H9 (cell line): ENCODE data around the gene NSF. TPM values are rescaled to one million over a fixed set of nuclear protein-coding genes. Genes with fewer than 3 reads are reported as not detected.

ENCODE experiments used
- DNase-seq: peaks from one replicate; pipeline ENCODE4 v3.0.0-alpha.2; 2017
- H2AFZ ChIP-seq: one replicate; pipeline ENCODE4 v1.6.1; 2013; ENCODE audit warnings: mild to moderate bottlenecking, low read length, control low read depth, moderate library complexity
- H2AK5ac ChIP-seq: 2 replicates; pipeline ENCODE4 v1.6.1; 2013; ENCODE audit warnings: low read length, control low read depth, mixed read lengths; ENCODE audit not compliant: insufficient read length
- H2BK120ac ChIP-seq: one replicate; pipeline ENCODE4 v1.6.1; 2013; ENCODE audit warnings: low read depth, mild to moderate bottlenecking, low read length, control low read depth, inconsistent platforms; ENCODE audit not compliant: poor library complexity, severe bottlenecking
- H2BK12ac ChIP-seq: 2 replicates; pipeline ENCODE4 v1.6.1; 2013; ENCODE audit warnings: low read length, control low read depth, mixed read lengths, low read depth; ENCODE audit not compliant: insufficient read length
- H2BK15ac ChIP-seq: 2 replicates; pipeline ENCODE4 v1.6.1; 2013; ENCODE audit warnings: low read depth, low read length, control low read depth
- H2BK20ac ChIP-seq: one replicate; pipeline ENCODE4 v1.6.1; 2013; ENCODE audit warnings: low read depth, mild to moderate bottlenecking, low read length, control low read depth, inconsistent platforms; ENCODE audit not compliant: poor library complexity, severe bottlenecking
- H2BK5ac ChIP-seq: 2 replicates; pipeline ENCODE4 v1.6.1; 2013; ENCODE audit warnings: low read length, control low read depth, mixed read lengths; ENCODE audit not compliant: insufficient read length
- H3K14ac ChIP-seq: 2 replicates; pipeline ENCODE4 v1.6.1; 2013; ENCODE audit warnings: low read length, control low read depth; ENCODE audit not compliant: insufficient read depth
- H3K18ac ChIP-seq: 2 replicates; pipeline ENCODE4 v1.6.1; 2013; ENCODE audit warnings: low read depth, mild to moderate bottlenecking, mixed read lengths, low read length, control low read depth; ENCODE audit not compliant: insufficient read length
- H3K23ac ChIP-seq: 2 replicates; pipeline ENCODE4 v1.6.1; 2013; ENCODE audit warnings: low read length, control low read depth, mixed read lengths, low read depth; ENCODE audit not compliant: insufficient read length
- H3K23me2 ChIP-seq: 2 replicates; pipeline ENCODE4 v1.6.1; 2013; ENCODE audit warnings: low read depth, mild to moderate bottlenecking, mixed read lengths, low read length, control low read depth; ENCODE audit not compliant: insufficient read length, poor library complexity, severe bottlenecking
- H3K27ac ChIP-seq: 2 replicates; pipeline ENCODE4 v1.5.1; 2013; ENCODE audit warnings: low read length, control low read depth, mixed read lengths, low read depth; ENCODE audit not compliant: insufficient read length
- H3K27me3 ChIP-seq: 2 replicates; pipeline ENCODE4 v1.6.1; 2013; ENCODE audit warnings: low read length, control low read depth, inconsistent platforms; ENCODE audit not compliant: insufficient read depth
- H3K4ac ChIP-seq: 2 replicates; pipeline ENCODE4 v1.6.1; 2013; ENCODE audit warnings: low read depth, mild to moderate bottlenecking, control low read depth, inconsistent platforms, low read length, moderate library complexity
- H3K4me1 ChIP-seq: 2 replicates; pipeline ENCODE4 v1.6.1; 2013; ENCODE audit warnings: low read length, control low read depth, inconsistent platforms; ENCODE audit not compliant: insufficient read depth
- H3K4me2 ChIP-seq: 2 replicates; pipeline ENCODE4 v1.6.1; 2013; ENCODE audit warnings: low read length, control low read depth, mixed read lengths; ENCODE audit not compliant: insufficient read length, insufficient read depth
- H3K56ac ChIP-seq: 2 replicates; pipeline ENCODE4 v1.6.1; 2013; ENCODE audit warnings: low read depth, mild to moderate bottlenecking, mixed read lengths, low read length, control low read depth; ENCODE audit not compliant: insufficient read length
- H3K79me1 ChIP-seq: 2 replicates; pipeline ENCODE4 v1.6.1; 2013; ENCODE audit warnings: low read depth, mild to moderate bottlenecking, moderate library complexity, low read length, control low read depth, inconsistent platforms; ENCODE audit not compliant: insufficient read depth, poor library complexity, severe bottlenecking
- H3K79me2 ChIP-seq: 2 replicates; pipeline ENCODE4 v1.6.1; 2013; ENCODE audit warnings: low read length, control low read depth, inconsistent platforms; ENCODE audit not compliant: insufficient read depth
- H3K9ac ChIP-seq: 2 replicates; pipeline ENCODE4 v1.6.1; 2013; ENCODE audit warnings: low read length, control low read depth, mixed read lengths; ENCODE audit not compliant: insufficient read length; ENCODE audit errors: extremely low read depth
- H3K9me3 ChIP-seq: one replicate; pipeline ENCODE4 v1.6.1; 2013; ENCODE audit warnings: low read depth, low read length, inconsistent platforms; ENCODE audit not compliant: control insufficient read depth
- H3T11ph ChIP-seq: one replicate; pipeline ENCODE4 v1.6.1; 2013; ENCODE audit warnings: mild to moderate bottlenecking, low read length, control low read depth, inconsistent platforms
- H4K20me1 ChIP-seq: one replicate; pipeline ENCODE4 v1.6.1; 2013; ENCODE audit not compliant: control insufficient read depth, insufficient read length, insufficient read depth
- H4K5ac ChIP-seq: 2 replicates; pipeline ENCODE4 v1.6.1; 2013; ENCODE audit warnings: low read depth, mild to moderate bottlenecking, mixed read lengths, low read length, control low read depth; ENCODE audit not compliant: insufficient read length
- H4K8ac ChIP-seq: replicated peaks from 2 replicates; pipeline ENCODE4 v1.6.1; 2013; ENCODE audit warnings: low read length, control low read depth, mixed read lengths, low read depth; ENCODE audit not compliant: insufficient read length
- H4K91ac ChIP-seq: 2 replicates; pipeline ENCODE4 v1.6.1; 2013; ENCODE audit warnings: low read depth, mild to moderate bottlenecking, moderate library complexity, mixed read lengths, low read length, control low read depth; ENCODE audit not compliant: insufficient read length
- H3K27ac Mint-ChIP-seq, 3 experiments: 2 replicates in 2 of 3; 3 replicates in 1 of 3; pipeline ENCODE4 v1.8.0; 2020 to 2021; ENCODE audit warnings: mixed read lengths in 3 of 3, mild to moderate bottlenecking in 1 of 3, moderate library complexity in 1 of 3
- H3K27me3 Mint-ChIP-seq: 2 replicates; pipeline ENCODE4 v1.8.0; 2021; ENCODE audit warnings: low read depth, mild to moderate bottlenecking, moderate library complexity, mixed read lengths
- H3K36me3 Mint-ChIP-seq, 3 experiments: 2 replicates in 2 of 3; 3 replicates in 1 of 3; pipeline ENCODE4 v1.8.0; 2020 to 2021; ENCODE audit warnings: low read depth in 3 of 3, mixed read lengths in 3 of 3; ENCODE audit not compliant: insufficient read depth in 1 of 3
- H3K4me1 Mint-ChIP-seq, 2 experiments: 2 replicates each; pipeline ENCODE4 v1.8.0; 2020; ENCODE audit warnings: mixed read lengths in 2 of 2
- H3K4me3 Mint-ChIP-seq, 2 experiments: 2 replicates in 1 of 2; 3 replicates in 1 of 2; pipeline ENCODE4 v1.8.0; 2020 to 2021; ENCODE audit warnings: mild to moderate bottlenecking in 2 of 2, mixed read lengths in 2 of 2, moderate library complexity in 1 of 2
- H3K9me3 Mint-ChIP-seq, 2 experiments: 2 replicates in 1 of 2; 3 replicates in 1 of 2; pipeline ENCODE4 v1.8.0; 2020; ENCODE audit warnings: mild to moderate bottlenecking in 2 of 2, mixed read lengths in 2 of 2, moderate library complexity in 1 of 2
- CTCF ChIP-seq: fragments of 200-600 bp; sonication (generic); conservative IDR thresholded peaks from 3 replicates; pipeline ENCODE4 v1.8.0; 2021; ENCODE audit warnings: antibody characterized with exemption, mild to moderate bottlenecking
- WGBS: extraction: QIAGEN DNeasy Blood & Tissue Kit; methylation state at CpG from one replicate; pipeline ENCODE4 v1.1.7; 2013; ENCODE audit warnings: missing lambda C conversion rate, low lambda C conversion rate, mixed read lengths; ENCODE audit not compliant: insufficient read length; ENCODE audit errors: extremely low coverage; 5-methylcytosine and 5-hydroxymethylcytosine counted together
- total RNA-seq: library from RNA; stranded (reverse); gene quantifications from 2 replicates; pipeline ENCODE4 v1.2.1, GENCODE V29; 2021

The NSF gene
- total RNA-seq, 1 experiment from 2014 or later: 36.4 TPM

GRCh38 chr17:46785696-46786095 lies 195.2 kb downstream of the NSF start:
- WGBS: no CpG with 5 or more reads among the region's 7 CpGs
- Mint-ChIP-seq H3K27me3 (peaks cover 72% of the 10 kb centered on the region), H3K9me3 (peaks cover 5 to 12% of the 10 kb centered on the region in 2 experiments; a peak in 4 of 5 replicates), H3K27ac (no peak overlapping the region), H3K36me3 (peaks cover 2 to 22% (median 9%) of the 10 kb centered on the region in 3 experiments; a peak in 5 of 7 replicates), H3K4me3 (no peak overlapping the region), H3K4me1 (peaks cover 32 to 45% of the 10 kb centered on the region in 2 experiments)
- H3K27ac ChIP-seq: no peak overlapping the region
- H3K4ac ChIP-seq: no peak overlapping the region
- H2BK20ac ChIP-seq: no peak overlapping the region
- no peak overlapping the region for H3K56ac ChIP-seq
- H3K4me2 ChIP-seq: no peak overlapping the region
- no peak overlapping the region for H2BK15ac ChIP-seq
- no peak overlapping the region for H3K14ac ChIP-seq
- 0 out of 2 replicates have a peak, but pooled peaks cover 2% of the 10 kb centered on the region for H3K4me1 ChIP-seq
- no peak overlapping the region for H2BK5ac ChIP-seq
- no peaks in the 10 kb centered on the region for H3K23me2 ChIP-seq
- H3K27me3 ChIP-seq: no peaks in the 10 kb centered on the region; the same call in 1 of the 2 replicates
- no peaks in the 10 kb centered on the region for H4K20me1 ChIP-seq
- no peak overlapping the region for H3T11ph ChIP-seq
- no peaks in the 10 kb centered on the region for H3K79me1 ChIP-seq
- no peak for TF ChIP-seq CTCF
- H3K18ac ChIP-seq: no peak overlapping the region
- H4K91ac ChIP-seq: no peak overlapping the region
- H2BK12ac ChIP-seq: no peak overlapping the region
- H3K9me3 ChIP-seq: no peaks in the 10 kb centered on the region
- H3K9ac ChIP-seq: no peak overlapping the region
- no peak overlapping the region for H2AK5ac ChIP-seq
- peak; percentile 60 for DNase-seq
- H3K79me2 ChIP-seq: no peaks in the 10 kb centered on the region
- no peak overlapping the region for H2BK120ac ChIP-seq
- no peak overlapping the region for H4K5ac ChIP-seq
- no peak overlapping the region for H4K8ac ChIP-seq
- H3K23ac ChIP-seq: no peak overlapping the region
- no peak overlapping the region for H2AFZ ChIP-seq
